GM12878 (cell line): ENCODE measurements around the gene KYAT1. TPM values are rescaled to one million over a fixed set of nuclear protein-coding genes. Genes with fewer than 3 reads are reported as not detected.
"Not testable (repeated sequence)": the region's sequence is repeated elsewhere in the genome, so short reads cannot be mapped to it uniquely, and the experiment has no call there.

Source experiments
- ATAC-seq: fragments of 200-7000 bp; cut with Tn5 transposase; 3 replicates; pipeline ENCODE4 v1.9.1; 2020; ENCODE audit warnings: mild to moderate bottlenecking, moderate library complexity
- BruUV-seq: library from RNA; stranded (reverse); fragments of 400-500 nt; replicated peaks from 2 replicates; lab custom pipeline; 2021; lab: Mats Ljungman, UMichigan
- CTCF ChIA-PET: fragments of 300-600 bp; sonication (Branson Sonifier 250); formaldehyde crosslinking; extraction: SDS; loops from one replicate; lab custom pipeline; 2021; ENCODE audit warnings: inconsistent platforms; lab: Yijun Ruan, JAX
- POLR2A ChIA-PET: fragments of 350-600 bp; formaldehyde crosslinking; extraction: SDS; loops from one replicate; lab custom pipeline; 2021; ENCODE audit warnings: inconsistent platforms; lab: Charles Lee
- RAD21 ChIA-PET: fragments of 300-600 bp; sonication (Branson Sonifier 250); formaldehyde crosslinking; loops from one replicate; lab custom pipeline; 2023; ENCODE audit warnings: antibody characterized with exemption; ENCODE audit not compliant: unreplicated experiment; lab: Charles Lee
- SMC1A ChIA-PET: fragments of 300-600 bp; sonication (Branson Sonifier 250); formaldehyde crosslinking; loops from one replicate; lab custom pipeline; 2023; ENCODE audit not compliant: unreplicated experiment, uncharacterized antibody; lab: Charles Lee
- DNase-seq: peaks from one replicate; pipeline ENCODE4 v3.0.0-alpha.2; 2011; ENCODE audit warnings: low read depth, low spot score
- FAIRE-seq: peaks from 3 replicates; lab custom pipeline; 2011; peaks lifted over from hg19 to GRCh38; lab: Jason Lieb, UNC
- H2AFZ ChIP-seq: 2 replicates; pipeline ENCODE4 v1.6.0; 2011; ENCODE audit warnings: low read depth, low read length, control low read depth; ENCODE audit not compliant: control insufficient read depth
- H3K27ac ChIP-seq: 2 replicates; pipeline ENCODE4 v1.5.1; 2011; ENCODE audit warnings: control low read depth; ENCODE audit not compliant: control insufficient read depth, insufficient read depth
- H3K27me3 ChIP-seq, 2 experiments: replicated peaks in 1 of 2; 2 replicates each; pipeline versions ENCODE4 v1.6.0 to v1.6.1; 2011; ENCODE audit warnings: low read length in 1 of 2; ENCODE audit not compliant: control insufficient read depth in 2 of 2, insufficient read depth in 2 of 2
- H3K36me3 ChIP-seq, 2 experiments: 2 replicates each; pipeline ENCODE4 v1.5.1; 2011; ENCODE audit warnings: low read length in 1 of 2; ENCODE audit not compliant: control insufficient read depth in 2 of 2, insufficient read depth in 2 of 2
- H3K4me1 ChIP-seq: 2 replicates; pipeline ENCODE4 v1.6.1; 2011; ENCODE audit warnings: mild to moderate bottlenecking, low read length, moderate library complexity, mixed read lengths; ENCODE audit not compliant: control insufficient read depth, insufficient read depth
- H3K4me2 ChIP-seq: 2 replicates; pipeline ENCODE4 v1.6.0; 2011; ENCODE audit warnings: control low read depth; ENCODE audit not compliant: control insufficient read depth, insufficient read depth
- H3K4me3 ChIP-seq: fragments of 200-600 bp; sonication (generic); 2 replicates; pipeline ENCODE4 v1.5.1; 2016
- H3K79me2 ChIP-seq: 2 replicates; pipeline ENCODE4 v1.6.0; 2011; ENCODE audit warnings: low read length; ENCODE audit not compliant: control insufficient read depth, insufficient read depth
- H3K9ac ChIP-seq: 2 replicates; pipeline ENCODE4 v1.8.0; 2011; ENCODE audit warnings: low read length, control low read depth, mixed read lengths; ENCODE audit not compliant: control insufficient read depth, insufficient read depth
- H3K9me3 ChIP-seq: replicated peaks from 3 replicates; pipeline ENCODE4 v1.5.1; 2011; ENCODE audit warnings: mild to moderate bottlenecking, low read length; ENCODE audit not compliant: control insufficient read depth, insufficient read depth
- H4K20me1 ChIP-seq: 2 replicates; pipeline ENCODE4 v1.6.0; 2011; ENCODE audit not compliant: control insufficient read depth, insufficient read depth
- BRCA1 ChIP-seq: IDR thresholded peaks from 2 replicates; pipeline ENCODE4 v1.6.1; 2011; ENCODE audit warnings: low read depth, low read length, improper control_type of control experiment
- CHD1 ChIP-seq: IDR thresholded peaks from 2 replicates; pipeline ENCODE4 v1.6.1; 2012; ENCODE audit warnings: low read depth, low read length, improper control_type of control experiment
- IRF4 ChIP-seq: IDR thresholded peaks from 2 replicates; pipeline ENCODE4 v1.6.1; 2011; ENCODE audit warnings: low read depth, low read length
- JUND ChIP-seq: IDR thresholded peaks from 2 replicates; pipeline ENCODE4 v1.6.1; 2012; ENCODE audit warnings: low read depth, mild to moderate bottlenecking, low read length, improper control_type of control experiment, moderate library complexity
- NR2C1 ChIP-seq: fragments of 450-650 bp; IDR thresholded peaks from 2 replicates; pipeline ENCODE4 v1.6.1; 2017; ENCODE audit warnings: antibody characterized with exemption, mild to moderate bottlenecking, moderate library complexity
- STAT1 ChIP-seq: fragments of 450-650 bp; conservative IDR thresholded peaks from 2 replicates; pipeline ENCODE4 v1.6.1; 2014; ENCODE audit warnings: antibody characterized with exemption, mild to moderate bottlenecking
- SUZ12 ChIP-seq: fragments of 200-600 bp; sonication (generic); IDR thresholded peaks from one replicate; pipeline ENCODE4 v1.6.1; 2018; ENCODE audit warnings: antibody characterized with exemption, mild to moderate bottlenecking; ENCODE audit not compliant: unreplicated experiment
- YBX1 ChIP-seq: fragments of 450-650 bp; IDR thresholded peaks from 2 replicates; pipeline ENCODE4 v1.6.1; 2016; ENCODE audit warnings: antibody characterized with exemption
- WGBS: methylation state at CpG from one replicate; pipeline ENCODE4 v1.1.6; 2016; ENCODE audit warnings: low lambda C conversion rate; ENCODE audit not compliant: insufficient replicate concordance, insufficient coverage; ENCODE audit errors: missing lambda C conversion rate; 5-methylcytosine and 5-hydroxymethylcytosine counted together
- in situ Hi-C: fragments of 300-500 bp; cut with MboI; formaldehyde crosslinking; loops from 9 replicates; pipeline ENCODE4 v1.14.3; 2018; ENCODE audit warnings: mixed read lengths
- intact Hi-C: fragments of 100-400 bp; cut with micrococcal nuclease; formaldehyde crosslinking; loops from one replicate; pipeline ENCODE4 v1.14.2; 2022; ENCODE audit not compliant: unreplicated experiment
- polyA plus RNA-seq, 11 experiments: library from polyadenylated mRNA; depleted of rRNA in 4 of 11; unstranded in 6 of 11; stranded (reverse) in 5 of 11; fragments of >200 nt; fragmentation: Nextera tagmentation in 4 of 11; fragmentation: Illumina TruSeq in 1 of 11; extraction: Ambion mirVana in 4 of 11; extraction: Trizol in 1 of 11; gene quantifications; 1 replicate in 1 of 11; 2 replicates in 10 of 11; pipeline versions ENCODE4 v1.2.1 to v1.2.3, GENCODE V29; 2011 to 2016; ENCODE audit warnings: inconsistent platforms in 2 of 11, missing spikeins in 2 of 11, low read depth in 1 of 11
- total RNA-seq, 4 experiments: library from RNA; depleted of rRNA in 3 of 4; stranded (reverse); fragments of >200 nt in 3 of 4; fragmentation: Illumina TruSeq in 1 of 4; extraction: Trizol in 1 of 4; gene quantifications; 2 replicates each; pipeline versions ENCODE4 v1.2.1 to v1.2.3, GENCODE V29; 2013 to 2021

The KYAT1 gene
- total and polyA plus RNA-seq, 10 of the 15 experiments (the other 5 are each of a cell fraction or from before 2014, with no cell fraction given) = 5.8 to 15.7 (median 11.4) TPM

DNA sequence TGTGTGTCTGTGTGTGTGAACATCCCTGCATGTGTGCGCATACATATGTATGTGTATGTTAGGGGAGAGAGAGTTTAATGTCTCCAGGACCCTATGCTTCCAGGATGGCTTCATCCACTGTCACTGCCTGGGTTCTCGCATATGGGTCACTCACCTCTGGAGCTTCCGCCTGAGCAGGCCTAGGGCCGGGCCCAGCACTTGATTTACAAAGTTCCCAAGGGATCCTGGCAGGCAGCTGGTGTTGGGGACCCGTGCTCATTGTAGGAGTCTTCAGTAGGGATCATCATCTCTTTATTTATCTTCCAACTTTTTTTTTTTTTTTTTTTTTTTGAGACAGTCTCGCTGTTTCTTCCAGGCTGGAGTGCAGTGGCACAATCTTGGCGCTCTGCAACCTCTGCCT is 81.7 kb downstream of the KYAT1 start:
- no peak for DNase-seq
- Histone ChIP-seq H4K20me1 (no peaks in the 10 kb centered on the region), H3K4me2 (no peak overlapping the region), H3K27ac (no peak overlapping the region), H3K27me3 (no peaks in the 10 kb centered on the region), H3K4me3 (no peak overlapping the region), H3K79me2 (no peaks in the 10 kb centered on the region), H3K9me3 (no peaks in the 10 kb centered on the region), H3K4me1 (no peaks in the 10 kb centered on the region), H2AFZ (no peak overlapping the region), H3K9ac (no peak overlapping the region), H3K36me3 (peaks cover 15 to 18% of the 10 kb centered on the region in 2 experiments)
- no TSS peak for BruUV-seq
- TF ChIP-seq CHD1 (no peak), JUND (no peak)
- in situ Hi-C loops = no loop called here
- no peak for ATAC-seq
- SMC1A ChIA-PET = interaction anchor here (0.6 kb wide), 1 partner anchor 8 kb away, joined by 3 read pairs; no protein-coding TSS in a partner anchor
- POLR2A ChIA-PET = no interaction called here
- WGBS = 98% methylated on average over 7 of the region's 7 CpGs
- intact Hi-C loops = no loop called here
- CTCF ChIA-PET = no interaction called here
- FAIRE-seq = no peak
- RAD21 ChIA-PET = no interaction called here

DNA sequence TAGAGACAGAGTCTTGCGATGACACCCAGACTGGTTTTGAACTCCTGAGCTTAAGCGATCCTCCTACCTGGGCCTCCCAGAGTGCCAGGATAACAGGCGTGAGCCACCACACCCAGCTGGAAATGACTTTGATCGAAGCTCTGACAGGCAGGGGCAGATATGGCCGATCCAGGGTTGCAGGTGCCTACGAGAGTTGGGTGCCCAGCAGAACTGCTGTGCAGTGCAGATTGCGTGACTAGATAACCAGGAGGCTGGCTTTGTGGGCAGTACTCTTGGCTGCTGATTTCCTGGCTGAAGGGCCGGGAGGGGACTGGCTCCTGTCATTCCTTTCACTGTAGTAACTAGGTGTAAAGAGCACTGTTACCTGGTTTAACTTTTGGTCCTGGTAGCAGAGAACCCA is 82.9 kb downstream of the KYAT1 start:
- intact Hi-C loops = no loop called here
- Histone ChIP-seq H3K27me3 (no peaks in the 10 kb centered on the region), H3K4me1 (no peaks in the 10 kb centered on the region), H3K36me3 (peaks cover 13 to 18% of the 10 kb centered on the region in 2 experiments), H3K79me2 (no peaks in the 10 kb centered on the region), H3K27ac (no peak overlapping the region), H3K4me2 (no peak overlapping the region), H2AFZ (no peak overlapping the region), H4K20me1 (no peaks in the 10 kb centered on the region), H3K9ac (no peak overlapping the region), H3K9me3 (no peaks in the 10 kb centered on the region), H3K4me3 (no peak overlapping the region)
- in situ Hi-C loops = no loop called here
- DNase-seq (no peak), FAIRE-seq (no peak), ATAC-seq (no peak)
- BruUV-seq = no TSS peak
- ChIA-PET CTCF (no interaction called here), SMC1A (no interaction called here), POLR2A (interaction anchor here (0.6 kb wide), 1 partner anchor 78 kb away, joined by 3 read pairs; no protein-coding TSS in a partner anchor), RAD21 (no interaction called here)
- WGBS = 87% methylated on average over 8 of the region's 8 CpGs
- TF ChIP-seq STAT1 (no peak), YBX1 (no peak), NR2C1 (no peak), SUZ12 (no peak), BRCA1 (no peak), IRF4 (no peak)

- H3K36me3 ChIP-seq = peaks cover 7 to 19% of the 10 kb centered on the region in 2 experiments
These were observed 86.8 kb downstream of the KYAT1 start for GRCh38 chr9:128794961-128795360.

More at GRCh38 chr9:128794961-128795360, 86.8 kb downstream of the KYAT1 start:
- BruUV-seq, H3K4me3 ChIP-seq, H3K9ac ChIP-seq, RAD21 ChIA-PET, DNase-seq, H3K27me3 ChIP-seq, ATAC-seq, H4K20me1 ChIP-seq, intact Hi-C loops, FAIRE-seq, H3K4me1 ChIP-seq, H3K9me3 ChIP-seq, H3K79me2 ChIP-seq, in situ Hi-C loops, CTCF ChIA-PET, H2AFZ ChIP-seq, H3K4me2 ChIP-seq, H3K27ac ChIP-seq: not testable (repeated sequence)
- WGBS = 50% methylated on average over 2 of the region's 2 CpGs
- POLR2A ChIA-PET = interaction anchor here (0.5 to 0.6 kb wide), 2 partner anchors 29 to 153 kb away, joined by 4 to 8 read pairs; no protein-coding TSS in a partner anchor
- SMC1A ChIA-PET = interaction anchor here (1.6 kb wide), 1 partner anchor 93 kb away, joined by 3 read pairs; the partner anchor contains the start of gene PKN3
